ENCODE measurements around the gene SBNO1.
A peak's percentile ranks its signal among the peaks of the same experiment; 100 is the strongest.

The SBNO1 gene

DNA sequence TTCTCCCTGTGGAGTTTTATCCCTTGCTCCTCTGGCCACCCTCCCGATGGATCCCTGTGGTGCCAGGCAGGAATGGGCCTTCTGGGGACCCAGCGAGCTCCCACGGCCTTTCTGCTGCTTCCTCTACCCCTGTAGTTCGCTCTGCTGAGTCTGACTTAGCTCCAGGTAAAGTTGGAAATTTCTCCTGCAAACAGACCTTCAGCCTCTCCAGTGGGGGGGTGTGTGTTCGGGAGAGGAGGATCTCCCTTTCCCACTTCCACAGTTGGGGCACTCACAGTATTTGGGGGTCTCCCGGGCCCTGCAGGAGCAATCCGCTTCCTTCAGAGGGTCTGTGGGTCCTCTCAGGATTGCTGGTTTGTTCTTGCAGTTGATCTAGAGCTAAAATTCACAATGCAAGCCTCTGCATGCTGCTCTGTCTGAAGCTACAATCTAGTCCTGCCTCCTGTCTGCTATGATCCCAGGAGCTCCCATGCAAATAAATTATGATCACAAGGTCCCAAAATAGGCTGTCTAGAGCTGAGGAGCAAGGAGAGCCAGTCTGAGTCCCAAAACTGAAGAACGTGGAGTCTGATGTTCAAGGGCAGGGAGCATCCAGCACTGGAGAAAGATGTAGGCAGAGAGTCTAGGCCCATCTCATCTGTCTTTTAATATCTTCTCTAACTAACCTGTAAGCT lies 113.1 kb downstream of the SBNO1 start:
- H3K4me3 ChIP-seq (ENCODE audit: low read depth, low read length), result no peak overlapping the region
- H3K36me3 ChIP-seq (ENCODE audit: control insufficient read depth in 2 of 2, insufficient read depth in 1 of 2, low read length in 2 of 2), result peaks cover 16 to 46% of the 10 kb centered on the region in 2 experiments
- H3K9me3 ChIP-seq (ENCODE audit: control insufficient read depth, insufficient read depth, low read depth, low read length), result no peaks in the 10 kb centered on the region
- no peaks in the 10 kb centered on the region for H3K4me1 ChIP-seq (ENCODE audit: control insufficient read depth, insufficient read depth, low read length)
- ChIA-PET POLR2A (interaction anchor here (1.2 to 5.7 kb wide), 3 partner anchors 10 to 18 kb away, joined by 4 to 56 read pairs (median 5); partner anchors contain the start of genes MPHOSPH9 and MTRFR), CTCF (interaction anchor here (1.4 to 2.0 kb wide), 2 partner anchors 13 to 18 kb away, joined by 6 to 12 read pairs; partner anchors contain the start of genes MPHOSPH9 and MTRFR)
- TF ChIP-seq ZNF571 (tag by site-specific recombination; IDR thresholded peaks at IDR 0.05), result no peak
- TF ChIP-seq, protein P1, sequence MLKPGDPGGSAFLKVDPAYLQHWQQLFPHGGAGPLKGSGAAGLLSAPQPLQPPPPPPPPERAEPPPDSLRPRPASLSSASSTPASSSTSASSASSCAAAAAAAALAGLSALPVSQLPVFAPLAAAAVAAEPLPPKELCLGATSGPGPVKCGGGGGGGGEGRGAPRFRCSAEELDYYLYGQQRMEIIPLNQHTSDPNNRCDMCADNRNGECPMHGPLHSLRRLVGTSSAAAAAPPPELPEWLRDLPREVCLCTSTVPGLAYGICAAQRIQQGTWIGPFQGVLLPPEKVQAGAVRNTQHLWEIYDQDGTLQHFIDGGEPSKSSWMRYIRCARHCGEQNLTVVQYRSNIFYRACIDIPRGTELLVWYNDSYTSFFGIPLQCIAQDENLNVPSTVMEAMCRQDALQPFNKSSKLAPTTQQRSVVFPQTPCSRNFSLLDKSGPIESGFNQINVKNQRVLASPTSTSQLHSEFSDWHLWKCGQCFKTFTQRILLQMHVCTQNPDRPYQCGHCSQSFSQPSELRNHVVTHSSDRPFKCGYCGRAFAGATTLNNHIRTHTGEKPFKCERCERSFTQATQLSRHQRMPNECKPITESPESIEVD (tag by site-specific recombination; IDR thresholded peaks at IDR 0.05), result no peak
- TF ChIP-seq, protein P2, sequence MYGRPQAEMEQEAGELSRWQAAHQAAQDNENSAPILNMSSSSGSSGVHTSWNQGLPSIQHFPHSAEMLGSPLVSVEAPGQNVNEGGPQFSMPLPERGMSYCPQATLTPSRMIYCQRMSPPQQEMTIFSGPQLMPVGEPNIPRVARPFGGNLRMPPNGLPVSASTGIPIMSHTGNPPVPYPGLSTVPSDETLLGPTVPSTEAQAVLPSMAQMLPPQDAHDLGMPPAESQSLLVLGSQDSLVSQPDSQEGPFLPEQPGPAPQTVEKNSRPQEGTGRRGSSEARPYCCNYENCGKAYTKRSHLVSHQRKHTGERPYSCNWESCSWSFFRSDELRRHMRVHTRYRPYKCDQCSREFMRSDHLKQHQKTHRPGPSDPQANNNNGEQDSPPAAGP (tag by site-specific recombination; IDR thresholded peaks at IDR 0.05), result no peak
- H3K27ac ChIP-seq (ENCODE audit: extremely low read depth, low read depth, low read length), result peak overlapping the region; percentile 7; the same call in 1 of the 2 replicates

DNA sequence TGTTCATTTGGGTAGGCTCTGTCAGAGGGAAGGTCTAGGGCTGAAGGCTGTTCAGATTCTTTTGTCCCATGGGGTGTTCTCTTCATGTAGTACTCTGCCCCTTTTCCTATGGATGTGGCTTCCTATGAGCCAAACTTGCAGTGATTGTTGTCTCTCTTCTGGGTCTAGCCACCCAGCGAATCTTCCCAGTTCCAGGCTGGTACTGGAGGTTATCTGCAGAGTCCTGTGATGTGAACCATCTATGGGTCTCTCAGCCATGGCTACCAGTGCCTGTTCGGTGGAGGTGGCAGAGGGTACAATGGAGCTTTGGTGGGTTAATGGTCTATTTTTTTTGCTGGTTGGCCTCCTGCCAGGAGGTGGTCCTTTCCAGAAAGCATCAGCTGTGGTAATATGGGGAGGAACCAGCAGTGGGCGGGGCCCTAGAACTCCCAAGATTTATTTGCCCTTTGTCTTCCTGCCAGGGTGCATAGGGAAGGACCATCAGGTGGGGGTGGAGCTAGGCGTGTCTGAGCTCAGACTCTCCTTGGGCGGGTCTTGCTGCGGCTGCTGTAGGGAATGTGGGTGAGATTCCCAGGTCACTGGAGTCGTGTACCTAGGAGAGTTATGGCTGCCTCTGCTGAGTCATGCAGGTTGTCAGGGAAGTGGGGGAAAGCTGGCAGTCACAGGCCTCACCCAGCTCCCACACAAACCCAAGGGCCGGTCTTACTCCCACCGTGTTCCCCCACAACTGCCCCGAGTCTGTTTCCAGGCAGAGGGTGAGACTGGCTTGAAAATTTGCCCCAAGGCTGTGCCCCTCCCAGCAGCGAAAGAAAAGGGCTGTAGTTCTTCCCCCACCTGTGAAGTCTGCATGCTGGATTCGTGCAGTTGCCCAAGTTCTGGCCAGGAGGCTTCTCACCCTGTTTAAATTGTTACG lies 113.9 kb downstream of the SBNO1 start:
- CTCF ChIA-PET, result interaction anchor here (0.6 to 2.0 kb wide), 3 partner anchors 12 to 26 kb away, joined by 4 to 12 read pairs (median 6); partner anchors contain the start of genes MPHOSPH9 and MTRFR
- Histone ChIP-seq H3K9me3 (ENCODE audit: control insufficient read depth, insufficient read depth, low read depth, low read length) (no peaks in the 10 kb centered on the region), H3K4me3 (ENCODE audit: low read depth, low read length) (no peak overlapping the region), H3K36me3 (ENCODE audit: control insufficient read depth in 2 of 2, insufficient read depth in 1 of 2, low read length in 2 of 2) (peaks cover 12 to 37% of the 10 kb centered on the region in 2 experiments; a peak in 2 of 3 replicates), H3K4me1 (ENCODE audit: control insufficient read depth, insufficient read depth, low read length) (no peaks in the 10 kb centered on the region), H3K27ac (ENCODE audit: extremely low read depth, low read depth, low read length) (peak overlapping the region; percentile 7; the same call in 1 of the 2 replicates)
- POLR2A ChIA-PET, result interaction anchor here (1.2 to 5.7 kb wide), 3 partner anchors 9 to 19 kb away, joined by 4 to 56 read pairs (median 5); partner anchors contain the start of genes MPHOSPH9 and MTRFR
- TF ChIP-seq ZNF112 (tag by site-specific recombination; IDR thresholded peaks at IDR 0.05) (no peak), ZBTB1 (tag by site-specific recombination; IDR thresholded peaks at IDR 0.05) (no peak), OSR2 (tag by site-specific recombination; IDR thresholded peaks at IDR 0.05) (no peak), ZNF341 (tag by site-specific recombination; IDR thresholded peaks at IDR 0.05; ENCODE audit: low read depth) (no peak), ZNF121 (tag by site-specific recombination; IDR thresholded peaks at IDR 0.05) (no peak), ZFHX2 (tag by site-specific recombination; conservative IDR thresholded peaks at IDR 0.05) (peak; percentile 87), SP3 (tag by site-specific recombination; IDR thresholded peaks at IDR 0.05) (peak; percentile 35), KLF1 (tag by site-specific recombination; IDR thresholded peaks at IDR 0.05) (peak; percentile 92), ZNF830 (tag by site-specific recombination; IDR thresholded peaks at IDR 0.05; ENCODE audit: low read depth) (no peak), EGR2 (tag by site-specific recombination; IDR thresholded peaks at IDR 0.05; ENCODE audit: low read depth) (peak; percentile 84), MZF1 (tag by site-specific recombination; IDR thresholded peaks at IDR 0.05; ENCODE audit: borderline replicate concordance) (no peak), ZNF621 (tag by site-specific recombination; IDR thresholded peaks at IDR 0.05) (no peak), ZNF184 (tag by site-specific recombination; IDR thresholded peaks at IDR 0.05) (no peak), ZBTB17 (tag by site-specific recombination; IDR thresholded peaks at IDR 0.05) (0 out of 2 replicates have a peak, but pooled peaks have one; percentile 26), ZNF2 (tag by site-specific recombination; IDR thresholded peaks at IDR 0.05) (no peak), ZSCAN23 (tag by site-specific recombination; IDR thresholded peaks at IDR 0.05) (no peak), ZNF707 (tag by site-specific recombination; IDR thresholded peaks at IDR 0.05) (no peak), PRDM1 (tag by site-specific recombination; IDR thresholded peaks at IDR 0.05) (peak; percentile 52), ZNF114 (tag by site-specific recombination; IDR thresholded peaks at IDR 0.05) (no peak), KLF9 (tag by site-specific recombination; IDR thresholded peaks at IDR 0.05; ENCODE audit: low read depth) (peak; percentile 67), ZNF600 (tag by site-specific recombination; IDR thresholded peaks at IDR 0.05) (peak; percentile 83), ZNF366 (tag by site-specific recombination; conservative IDR thresholded peaks at IDR 0.05) (no peak)
- TF ChIP-seq, protein P3, sequence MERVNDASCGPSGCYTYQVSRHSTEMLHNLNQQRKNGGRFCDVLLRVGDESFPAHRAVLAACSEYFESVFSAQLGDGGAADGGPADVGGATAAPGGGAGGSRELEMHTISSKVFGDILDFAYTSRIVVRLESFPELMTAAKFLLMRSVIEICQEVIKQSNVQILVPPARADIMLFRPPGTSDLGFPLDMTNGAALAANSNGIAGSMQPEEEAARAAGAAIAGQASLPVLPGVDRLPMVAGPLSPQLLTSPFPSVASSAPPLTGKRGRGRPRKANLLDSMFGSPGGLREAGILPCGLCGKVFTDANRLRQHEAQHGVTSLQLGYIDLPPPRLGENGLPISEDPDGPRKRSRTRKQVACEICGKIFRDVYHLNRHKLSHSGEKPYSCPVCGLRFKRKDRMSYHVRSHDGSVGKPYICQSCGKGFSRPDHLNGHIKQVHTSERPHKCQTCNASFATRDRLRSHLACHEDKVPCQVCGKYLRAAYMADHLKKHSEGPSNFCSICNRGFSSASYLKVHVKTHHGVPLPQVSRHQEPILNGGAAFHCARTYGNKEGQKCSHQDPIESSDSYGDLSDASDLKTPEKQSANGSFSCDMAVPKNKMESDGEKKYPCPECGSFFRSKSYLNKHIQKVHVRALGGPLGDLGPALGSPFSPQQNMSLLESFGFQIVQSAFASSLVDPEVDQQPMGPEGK (tag by site-specific recombination; IDR thresholded peaks at IDR 0.05), result 0 out of 2 replicates have a peak, but pooled peaks have one; percentile 40
- TF ChIP-seq, protein P4, sequence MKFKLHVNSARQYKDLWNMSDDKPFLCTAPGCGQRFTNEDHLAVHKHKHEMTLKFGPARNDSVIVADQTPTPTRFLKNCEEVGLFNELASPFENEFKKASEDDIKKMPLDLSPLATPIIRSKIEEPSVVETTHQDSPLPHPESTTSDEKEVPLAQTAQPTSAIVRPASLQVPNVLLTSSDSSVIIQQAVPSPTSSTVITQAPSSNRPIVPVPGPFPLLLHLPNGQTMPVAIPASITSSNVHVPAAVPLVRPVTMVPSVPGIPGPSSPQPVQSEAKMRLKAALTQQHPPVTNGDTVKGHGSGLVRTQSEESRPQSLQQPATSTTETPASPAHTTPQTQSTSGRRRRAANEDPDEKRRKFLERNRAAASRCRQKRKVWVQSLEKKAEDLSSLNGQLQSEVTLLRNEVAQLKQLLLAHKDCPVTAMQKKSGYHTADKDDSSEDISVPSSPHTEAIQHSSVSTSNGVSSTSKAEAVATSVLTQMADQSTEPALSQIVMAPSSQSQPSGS (tag by site-specific recombination; IDR thresholded peaks at IDR 0.05; ENCODE audit: low read depth), result no peak

All from HEK293 (cell line).